Pancreas (tissue), 10 donors: Measurements from ENCODE around the gene CTSE. TPM values are rescaled to one million over a fixed set of nuclear protein-coding genes. Genes with fewer than 3 reads are reported as not detected.

Experiments
- ATAC-seq, 4 donors: fragments of 200-7000 bp; cut with Tn5 transposase; one replicate each; pipeline versions ENCODE4 v1.8.0 to v1.9.1; 2020; ENCODE audit warnings: mild to moderate bottlenecking in 4 of 4, moderate library complexity in 4 of 4
- DNase-seq, 6 donors: peaks; one replicate each; pipeline ENCODE4 v3.0.0-alpha.2; 2020
- FAIRE-seq: peaks from 2 replicates; lab custom pipeline; 2012; peaks lifted over from hg19 to GRCh38; lab: Jason Lieb, UNC
- H3K27ac ChIP-seq, 4 donors: fragments of 200-600 bp; sonication (generic); 1 replicate in 3 of 4; 2 replicates in 1 of 4; pipeline versions ENCODE4 v1.5.0 to v1.8.0; 2020
- H3K27me3 ChIP-seq, 4 donors: fragments of 200-600 bp; one replicate each; pipeline ENCODE4 v1.8.0; 2021
- H3K36me3 ChIP-seq, 3 donors: fragments of 200-600 bp; sonication (generic) in 1 of 3; one replicate each; pipeline versions ENCODE4 v1.5.0 to v1.8.0; 2020 to 2021
- H3K4me1 ChIP-seq, 3 donors: fragments of 200-600 bp; one replicate each; pipeline ENCODE4 v1.8.0; 2021
- H3K4me3 ChIP-seq, 4 donors: fragments of 200-600 bp; sonication (generic) in 2 of 4; one replicate each; pipeline versions ENCODE4 v1.5.0 to v1.8.0; 2020 to 2021
- H3K9me3 ChIP-seq, 4 donors: fragments of 200-600 bp; one replicate each; pipeline ENCODE4 v1.8.0; 2021
- WGBS, 2 donors: extraction: QIAGEN DNeasy Blood & Tissue Kit; methylation state at CpG; one replicate each; pipeline ENCODE4 v1.1.7; 2013; 5-methylcytosine and 5-hydroxymethylcytosine counted together
- intact Hi-C, 3 donors: fragments of 100-400 bp; cut with DNase I; formaldehyde crosslinking; loops; one replicate each; pipeline versions ENCODE4 v1.11.1 to v1.14.2; 2022
- polyA plus RNA-seq, 2 donors: library from polyadenylated mRNA; stranded (reverse); fragments of 200-250 nt; gene quantifications; one replicate each; pipeline ENCODE4 v1.2.3, GENCODE V29; 2013
- total RNA-seq, 6 donors: library from RNA; stranded (reverse); fragmentation: NEBNext Ultra II Directional in 4 of 6; extraction: Animal tissue kit (Norgen Biotek cat#: 25700) in 4 of 6; gene quantifications; one replicate each; pipeline versions ENCODE4 v1.2.1 to v1.2.4, GENCODE V29; 2021 to 2023
- TF ChIP-seq, protein P1 (sequence below), 4 donors: fragments of 200-600 bp; sonication (generic) in 3 of 4; IDR thresholded peaks; one replicate each; pipeline versions ENCODE4 v1.5.0 to v1.8.0; 2021; ENCODE audit warnings: antibody characterized with exemption in 4 of 4
- donor health status: healthy with polysubstance abuse.
- donor health status: DM: no; HTN: no; CAD: no; lungs with moderate emphysema.
- donor health status: DM: no; HTN: no; CAD: no.
- donor health status: control.
- donor health status: control.
- donor health status: Bipolar disorder and iron deficiency.
- donor health status: DM: yes; HTN: yes; CAD: no.
- donor health status: DM: no; HTN: no; CAD: no.
- donor health status: DM: no; HTN: no; CAD: no.
- donor health status: DM: yes; HTN: yes; CAD: no.

CTSE gene
- total RNA-seq: 10 to 100 TPM in 1 of 6 donors, 1 to 10 TPM in 3, under 1 TPM in 2; 0.51 to 42.4 (median 4.8) TPM
- polyA plus RNA-seq: 1 to 10 TPM in 1 of 2 donors, under 1 TPM in 1; 0.63 to 3.8 TPM

DNA sequence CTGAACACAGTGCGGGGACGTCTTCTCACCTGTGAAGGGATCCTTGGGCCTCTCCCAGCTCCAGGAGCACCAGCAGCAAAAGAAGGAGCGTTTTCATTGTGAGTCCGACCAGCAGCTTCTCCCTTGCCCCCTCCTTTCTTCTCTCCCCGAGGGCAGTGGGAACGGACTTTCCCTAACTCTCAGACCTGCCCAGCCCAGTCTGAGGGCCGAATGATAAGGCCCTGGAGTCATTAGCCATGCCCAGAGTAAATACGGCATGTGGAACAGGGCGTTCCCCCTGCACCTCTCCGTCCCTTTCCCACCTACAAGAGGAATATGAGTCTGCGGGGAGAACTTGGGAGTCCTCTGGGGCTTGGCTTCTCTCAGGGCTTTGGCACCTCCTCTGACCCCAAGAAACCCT, at the start of gene CTSE:
Gene CTSE (minus strand): TSS at position 201 of the 400 bp plus-strand sequence. CDS start 104 bp downstream, at position 97.
- 47 to 51% methylated on average over 11 of the region's 11 CpGs for WGBS, 2 donors
- ATAC-seq: peak in 3 of 4 donors; percentile 66 to 82 (median 77)
- TF ChIP-seq, protein P1, sequence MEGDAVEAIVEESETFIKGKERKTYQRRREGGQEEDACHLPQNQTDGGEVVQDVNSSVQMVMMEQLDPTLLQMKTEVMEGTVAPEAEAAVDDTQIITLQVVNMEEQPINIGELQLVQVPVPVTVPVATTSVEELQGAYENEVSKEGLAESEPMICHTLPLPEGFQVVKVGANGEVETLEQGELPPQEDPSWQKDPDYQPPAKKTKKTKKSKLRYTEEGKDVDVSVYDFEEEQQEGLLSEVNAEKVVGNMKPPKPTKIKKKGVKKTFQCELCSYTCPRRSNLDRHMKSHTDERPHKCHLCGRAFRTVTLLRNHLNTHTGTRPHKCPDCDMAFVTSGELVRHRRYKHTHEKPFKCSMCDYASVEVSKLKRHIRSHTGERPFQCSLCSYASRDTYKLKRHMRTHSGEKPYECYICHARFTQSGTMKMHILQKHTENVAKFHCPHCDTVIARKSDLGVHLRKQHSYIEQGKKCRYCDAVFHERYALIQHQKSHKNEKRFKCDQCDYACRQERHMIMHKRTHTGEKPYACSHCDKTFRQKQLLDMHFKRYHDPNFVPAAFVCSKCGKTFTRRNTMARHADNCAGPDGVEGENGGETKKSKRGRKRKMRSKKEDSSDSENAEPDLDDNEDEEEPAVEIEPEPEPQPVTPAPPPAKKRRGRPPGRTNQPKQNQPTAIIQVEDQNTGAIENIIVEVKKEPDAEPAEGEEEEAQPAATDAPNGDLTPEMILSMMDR (IDR thresholded peaks at IDR 0.05): no peak

DNA sequence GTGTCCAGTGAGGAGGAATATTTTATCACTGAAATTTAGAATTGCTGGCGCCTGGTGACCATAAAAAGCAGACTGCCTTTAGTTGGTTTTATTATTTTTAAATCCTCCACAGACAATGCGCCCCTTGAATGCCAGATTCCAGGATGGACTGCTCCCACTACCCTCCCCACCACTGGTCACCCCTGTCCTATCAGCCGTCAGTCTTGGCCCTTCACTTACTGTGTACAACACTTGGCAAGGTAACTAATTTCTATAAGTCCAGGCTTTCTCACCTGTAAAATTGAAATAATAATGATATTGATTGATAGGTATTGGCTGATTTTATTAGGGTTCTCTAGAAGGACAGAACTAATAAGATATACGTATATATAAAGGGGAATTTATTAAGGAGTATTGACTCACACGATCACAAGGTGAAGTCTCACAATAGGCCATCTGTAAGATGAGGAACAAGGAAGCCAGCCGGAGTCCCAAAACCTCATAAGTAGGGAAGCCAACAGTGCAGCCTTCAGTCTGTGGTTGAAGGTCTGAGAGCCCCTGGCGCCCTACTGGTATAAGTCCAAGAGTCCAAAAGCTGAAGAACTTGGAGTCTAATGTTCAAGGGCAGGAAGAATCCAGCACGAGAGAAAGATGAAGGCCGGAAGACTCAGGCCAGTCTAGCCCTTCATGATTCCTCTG, 47.1 kb upstream of the CTSE start:
- intact Hi-C loops: no loop called here
- Histone ChIP-seq H3K4me3 (no peak overlapping the region), H3K9me3 (no peaks in the 10 kb centered on the region), H3K27me3 (no peaks in the 10 kb centered on the region), H3K36me3 (no peaks in the 10 kb centered on the region), H3K27ac (no peak overlapping the region), H3K4me1 (no peaks in the 10 kb centered on the region)
- FAIRE-seq (no peak), ATAC-seq (no peak), DNase-seq (no peak)
- TF ChIP-seq, protein P1 (IDR thresholded peaks at IDR 0.05): no peak
- WGBS, 2 donors: 79 to 88% methylated on average over 9 of the region's 9 CpGs

More for the DNA sequence above, at the start of gene CTSE:
- Histone ChIP-seq H3K4me1 (no peaks in the 10 kb centered on the region), H3K27me3 (no peaks in the 10 kb centered on the region), H3K27ac (no peak within 1 kb of the TSS), H3K36me3 (no peaks in the 10 kb centered on the region), H3K4me3 (no peak within 1 kb of the TSS), H3K9me3 (no peaks in the 10 kb centered on the region)
- intact Hi-C loops: no loop called here
- no peak for FAIRE-seq
- no peak for DNase-seq

DNA sequence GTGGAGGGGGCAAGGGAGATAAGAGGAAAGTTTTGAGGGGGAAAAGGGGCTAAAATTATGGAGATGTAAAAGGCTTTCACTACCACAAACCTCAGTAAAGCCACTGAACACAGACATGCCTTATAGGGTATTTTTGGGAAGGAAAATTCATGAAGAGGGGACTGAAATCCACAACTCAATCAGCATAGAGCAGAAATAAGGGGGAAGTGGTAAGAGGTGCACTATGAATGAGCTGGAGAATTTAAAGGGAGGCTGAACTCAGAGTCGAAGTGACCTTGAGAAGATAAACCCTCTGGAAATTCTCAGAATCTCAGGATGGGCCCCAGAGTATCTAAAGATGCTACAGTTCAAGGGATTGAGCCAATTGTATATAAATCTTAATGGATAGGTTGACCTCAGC, 44.6 kb upstream of the CTSE start:
- H3K9me3 ChIP-seq: no peaks in the 10 kb centered on the region
- H3K27me3 ChIP-seq: no peaks in the 10 kb centered on the region
- no peak overlapping the region for H3K4me3 ChIP-seq
- no peak overlapping the region for H3K27ac ChIP-seq
- no peaks in the 10 kb centered on the region for H3K4me1 ChIP-seq
- no peak for ATAC-seq
- H3K36me3 ChIP-seq: no peaks in the 10 kb centered on the region
- no peak for DNase-seq
- TF ChIP-seq, protein P1 (IDR thresholded peaks at IDR 0.05): no peak
- intact Hi-C loops: no loop called here
- FAIRE-seq: no peak
- 21 to 43% methylated on average over 1 of the region's 1 CpG for WGBS, 2 donors

DNA sequence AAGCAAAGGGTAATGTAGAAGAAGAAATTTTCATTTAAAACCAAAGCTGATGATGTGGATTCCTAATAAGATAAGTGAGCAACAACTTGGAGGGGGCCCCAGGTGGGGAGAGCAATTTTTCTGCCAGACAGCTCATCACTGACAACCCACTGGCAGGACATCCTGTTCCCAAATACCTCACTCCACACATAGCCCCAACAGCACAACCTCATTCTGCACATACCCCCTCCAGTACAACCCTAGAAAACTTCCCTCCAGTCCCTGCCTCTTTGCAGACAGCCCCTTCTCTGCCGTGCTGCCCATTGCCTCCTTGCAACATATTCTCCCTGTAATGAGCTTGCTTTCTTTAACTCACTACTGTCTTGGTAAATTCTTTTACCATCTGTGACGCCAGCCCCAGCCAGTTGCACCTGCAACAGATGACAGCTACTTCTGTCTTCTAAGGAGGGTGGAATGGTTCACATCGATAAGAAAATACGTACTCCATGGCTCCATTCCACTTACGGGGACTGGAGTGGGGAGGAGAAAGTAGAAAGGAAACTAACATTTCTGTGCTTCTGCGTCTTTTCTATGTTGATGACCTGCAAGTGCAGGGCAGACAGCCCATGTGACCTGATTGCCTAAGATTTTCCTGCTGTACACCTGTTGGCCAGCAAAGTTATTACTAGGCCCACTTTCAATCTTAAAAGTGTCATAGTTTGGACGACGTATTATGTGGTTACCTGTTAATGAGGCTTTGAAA, 44.0 kb upstream of the CTSE start:
- no peaks in the 10 kb centered on the region for H3K4me1 ChIP-seq
- TF ChIP-seq, protein P1 (IDR thresholded peaks at IDR 0.05): no peak
- no peak overlapping the region for H3K27ac ChIP-seq
- no peak overlapping the region for H3K4me3 ChIP-seq
- peak in 3 of 4 donors; percentile 44 to 65 (median 57) for ATAC-seq
- no peaks in the 10 kb centered on the region for H3K36me3 ChIP-seq
- 51 to 52% methylated on average over 8 of the region's 8 CpGs for WGBS, 2 donors
- H3K9me3 ChIP-seq: no peaks in the 10 kb centered on the region
- intact Hi-C loops: no loop called here
- H3K27me3 ChIP-seq: no peaks in the 10 kb centered on the region
- no peak for DNase-seq
- no peak for FAIRE-seq
